ENCODE data around the gene RHAG.
"Not testable (repeated sequence)": the region's sequence is repeated elsewhere in the genome, so short reads cannot be mapped to it uniquely, and the experiment has no call there.

Gene RHAG

DNA sequence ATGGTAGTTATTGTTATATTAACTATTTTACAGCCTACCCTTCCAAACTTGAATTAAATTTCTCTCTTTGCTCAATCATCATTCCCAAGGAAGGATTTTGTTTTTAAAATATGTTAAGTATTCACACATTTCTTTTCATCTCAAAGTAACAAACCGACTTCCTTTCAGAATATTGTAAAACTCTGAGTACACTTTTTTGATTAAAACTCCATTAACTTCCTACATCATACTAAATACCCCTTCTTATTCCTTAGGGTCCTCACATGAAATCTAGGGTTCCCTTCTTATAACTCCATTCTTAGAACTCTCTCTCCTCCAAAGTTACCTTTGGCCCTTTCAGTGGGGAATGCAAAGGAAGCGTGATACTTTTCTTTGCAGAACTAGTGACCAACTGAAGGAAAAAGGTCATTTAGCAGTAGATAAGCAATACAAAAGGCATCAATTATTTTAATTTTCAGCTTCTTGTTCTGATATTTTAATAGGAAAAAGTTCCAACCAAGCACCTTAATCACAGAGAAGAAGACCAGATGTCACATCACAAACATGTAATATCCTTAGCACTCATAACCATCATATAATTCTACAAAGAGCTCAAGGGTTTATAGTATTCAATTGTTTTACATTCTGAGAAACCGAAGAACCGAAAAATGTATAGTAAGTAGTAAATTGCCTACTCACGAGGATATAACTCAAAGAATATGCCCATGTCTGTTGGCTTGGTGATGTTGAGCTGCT, 494 bp downstream of the RHAG start:
- Histone ChIP-seq H3K36me3 (ENCODE audit: control insufficient read depth, insufficient read depth, low read length) (no peaks in the 10 kb centered on the region), H3K27ac (ENCODE audit: low read depth, low read length) (no peak overlapping the region), H3K9me3 (ENCODE audit: control insufficient read depth, insufficient read depth, low read depth, low read length) (no peaks in the 10 kb centered on the region), H3K4me1 (ENCODE audit: control insufficient read depth, insufficient read depth, low read length) (no peaks in the 10 kb centered on the region), H3K4me3 (ENCODE audit: low read depth, low read length) (no peak overlapping the region; the same call in 1 of the 2 replicates), H3K9ac (ENCODE audit: low read length) (no peak overlapping the region), H3K27me3 (ENCODE audit: control insufficient read depth, insufficient read depth, low read length) (no peaks in the 10 kb centered on the region)

DNA sequence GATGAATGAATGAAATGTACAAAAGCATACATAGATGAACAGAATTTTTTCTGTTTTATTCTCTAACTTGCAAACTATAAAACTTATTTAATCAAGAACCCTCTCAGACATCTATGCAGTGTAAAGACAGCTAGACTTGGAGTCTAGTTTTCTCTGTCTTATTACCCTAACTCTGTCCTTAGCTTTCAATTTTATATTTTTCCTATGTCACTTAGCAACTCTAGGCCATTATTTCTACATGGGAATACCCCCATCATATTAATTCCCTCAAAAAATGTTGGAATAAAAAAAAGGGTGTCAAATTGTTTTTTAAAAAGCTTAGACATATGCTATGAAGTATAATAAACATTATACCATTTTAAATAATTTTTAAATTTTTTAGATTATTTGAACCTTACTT, 1.2 kb downstream of the RHAG start:
- Histone ChIP-seq H3K27me3 (ENCODE audit: control insufficient read depth, insufficient read depth, low read length) (no peaks in the 10 kb centered on the region), H3K4me1 (ENCODE audit: control insufficient read depth, insufficient read depth, low read length) (no peaks in the 10 kb centered on the region), H3K9me3 (ENCODE audit: control insufficient read depth, insufficient read depth, low read depth, low read length) (no peaks in the 10 kb centered on the region), H3K27ac (ENCODE audit: low read depth, low read length) (no peak overlapping the region), H3K36me3 (ENCODE audit: control insufficient read depth, insufficient read depth, low read length) (no peaks in the 10 kb centered on the region), H3K9ac (ENCODE audit: low read length) (no peak overlapping the region), H3K4me3 (ENCODE audit: low read depth, low read length) (no peak overlapping the region)

DNA sequence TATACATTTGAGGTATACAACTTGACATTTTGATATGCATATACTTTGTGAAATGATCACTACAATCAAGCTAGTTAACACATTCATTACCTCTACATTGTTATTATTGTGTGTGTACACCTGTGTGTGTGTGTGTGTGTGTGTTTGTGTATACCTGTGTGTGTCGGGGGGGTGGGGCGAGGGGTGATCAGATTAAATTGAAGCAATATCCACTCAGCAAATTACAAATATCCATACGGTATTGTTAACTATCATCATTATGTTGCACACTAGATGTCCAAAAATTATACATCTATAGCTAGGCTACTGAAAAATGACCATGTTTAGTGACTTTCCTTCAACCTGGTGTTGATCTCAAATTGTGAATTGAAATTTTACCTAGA, 1.8 kb downstream of the RHAG start:
- H3K9me3 ChIP-seq (ENCODE audit: control insufficient read depth, insufficient read depth, low read depth, low read length) = no peaks in the 10 kb centered on the region
- H3K27me3 ChIP-seq (ENCODE audit: control insufficient read depth, insufficient read depth, low read length) = no peaks in the 10 kb centered on the region
- H3K4me3 ChIP-seq (ENCODE audit: low read depth, low read length) = no peak overlapping the region
- H3K27ac ChIP-seq (ENCODE audit: low read depth, low read length) = no peak overlapping the region
- no peaks in the 10 kb centered on the region for H3K36me3 ChIP-seq (ENCODE audit: control insufficient read depth, insufficient read depth, low read length)
- no peak overlapping the region for H3K9ac ChIP-seq (ENCODE audit: low read length)
- no peaks in the 10 kb centered on the region for H3K4me1 ChIP-seq (ENCODE audit: control insufficient read depth, insufficient read depth, low read length)

DNA sequence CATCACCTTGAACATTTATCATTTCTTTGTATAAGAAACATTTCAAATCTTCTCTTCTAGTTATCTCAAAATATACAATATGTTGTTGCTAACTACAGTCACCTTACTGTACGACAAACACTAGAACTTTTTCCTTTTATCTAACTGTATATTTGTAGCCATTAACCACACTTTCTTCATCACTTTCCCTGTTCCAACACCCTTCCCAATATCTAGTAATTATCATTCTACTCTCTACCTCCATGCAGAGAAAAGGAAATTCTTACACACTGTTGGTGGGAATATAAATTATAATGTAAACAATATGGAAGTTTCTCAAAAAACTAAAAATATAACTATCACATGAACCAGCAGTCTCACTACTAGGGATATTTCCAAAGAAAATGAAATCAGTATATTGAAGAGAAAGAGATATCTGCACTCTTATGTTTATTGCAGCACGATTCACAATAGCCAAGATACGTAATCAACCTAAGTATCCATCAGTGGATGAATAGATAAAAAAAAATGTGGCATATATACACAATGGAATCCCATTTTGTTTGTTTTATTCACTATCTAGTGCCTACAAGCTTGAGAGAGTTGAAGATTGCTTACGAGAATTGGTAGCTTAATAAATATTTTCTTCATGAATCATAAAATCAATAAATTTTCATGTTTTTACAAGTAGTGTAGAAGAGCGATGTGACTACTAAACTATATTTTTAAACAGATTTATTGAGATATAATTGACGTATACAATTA, 2.4 kb downstream of the RHAG start:
- Histone ChIP-seq H3K27ac (ENCODE audit: low read depth, low read length) (no peak overlapping the region), H3K36me3 (ENCODE audit: control insufficient read depth, insufficient read depth, low read length) (no peaks in the 10 kb centered on the region), H3K4me3 (ENCODE audit: low read depth, low read length) (no peak overlapping the region), H3K9ac (ENCODE audit: low read length) (no peak overlapping the region), H3K4me1 (ENCODE audit: control insufficient read depth, insufficient read depth, low read length) (no peaks in the 10 kb centered on the region), H3K9me3 (ENCODE audit: control insufficient read depth, insufficient read depth, low read depth, low read length) (no peaks in the 10 kb centered on the region), H3K27me3 (ENCODE audit: control insufficient read depth, insufficient read depth, low read length) (no peaks in the 10 kb centered on the region)

DNA sequence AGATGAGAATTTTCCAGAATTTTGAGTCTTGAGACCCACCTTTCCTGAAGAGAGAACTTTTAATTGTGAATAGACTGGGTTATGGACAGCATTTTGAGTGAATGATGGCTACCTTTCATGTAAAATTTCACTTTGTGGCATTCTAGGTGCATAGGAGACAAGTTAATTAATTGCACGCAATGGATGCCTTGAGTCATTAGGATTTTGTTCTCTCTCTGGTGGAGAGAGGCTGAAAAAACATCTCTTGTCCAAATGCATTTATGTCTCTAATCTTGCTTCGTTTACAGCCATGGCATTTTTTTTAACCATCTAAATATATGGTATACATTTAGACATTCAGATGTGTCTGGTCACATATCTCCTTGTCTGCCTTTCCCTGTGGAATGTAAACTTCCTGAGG, 3.1 kb downstream of the RHAG start:
- no peaks in the 10 kb centered on the region for H3K36me3 ChIP-seq (ENCODE audit: control insufficient read depth, insufficient read depth, low read length)
- no peaks in the 10 kb centered on the region for H3K4me1 ChIP-seq (ENCODE audit: control insufficient read depth, insufficient read depth, low read length)
- no peak overlapping the region for H3K9ac ChIP-seq (ENCODE audit: low read length)
- no peak overlapping the region for H3K4me3 ChIP-seq (ENCODE audit: low read depth, low read length)
- H3K9me3 ChIP-seq (ENCODE audit: control insufficient read depth, insufficient read depth, low read depth, low read length) = no peaks in the 10 kb centered on the region
- H3K27me3 ChIP-seq (ENCODE audit: control insufficient read depth, insufficient read depth, low read length) = no peaks in the 10 kb centered on the region
- H3K27ac ChIP-seq (ENCODE audit: low read depth, low read length) = no peak overlapping the region

DNA sequence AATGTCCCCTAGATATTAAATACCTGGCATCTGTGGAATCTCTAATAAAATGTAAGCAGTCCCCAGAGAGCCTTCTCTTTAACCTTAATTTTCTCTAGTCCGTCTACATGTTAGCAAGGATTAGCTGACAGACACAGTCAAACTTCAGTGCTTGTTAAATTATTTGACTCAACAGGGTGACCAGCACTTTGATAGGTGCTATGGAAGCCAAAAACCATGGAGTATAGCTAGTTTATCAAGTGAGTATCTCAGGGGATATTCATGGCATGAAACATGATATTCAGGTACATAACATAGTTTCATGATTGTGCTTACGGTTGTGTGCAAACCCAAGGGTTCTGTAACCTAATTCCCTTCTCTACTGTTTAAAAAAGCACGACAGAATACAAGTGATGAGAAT, 3.9 kb downstream of the RHAG start:
- Histone ChIP-seq H3K36me3 (ENCODE audit: control insufficient read depth, insufficient read depth, low read length) (no peaks in the 10 kb centered on the region), H3K4me1 (ENCODE audit: control insufficient read depth, insufficient read depth, low read length) (no peaks in the 10 kb centered on the region), H3K27ac (ENCODE audit: low read depth, low read length) (no peak overlapping the region), H3K9ac (ENCODE audit: low read length) (no peak overlapping the region), H3K4me3 (ENCODE audit: low read depth, low read length) (no peak overlapping the region), H3K9me3 (ENCODE audit: control insufficient read depth, insufficient read depth, low read depth, low read length) (no peaks in the 10 kb centered on the region), H3K27me3 (ENCODE audit: control insufficient read depth, insufficient read depth, low read length) (no peaks in the 10 kb centered on the region)

DNA sequence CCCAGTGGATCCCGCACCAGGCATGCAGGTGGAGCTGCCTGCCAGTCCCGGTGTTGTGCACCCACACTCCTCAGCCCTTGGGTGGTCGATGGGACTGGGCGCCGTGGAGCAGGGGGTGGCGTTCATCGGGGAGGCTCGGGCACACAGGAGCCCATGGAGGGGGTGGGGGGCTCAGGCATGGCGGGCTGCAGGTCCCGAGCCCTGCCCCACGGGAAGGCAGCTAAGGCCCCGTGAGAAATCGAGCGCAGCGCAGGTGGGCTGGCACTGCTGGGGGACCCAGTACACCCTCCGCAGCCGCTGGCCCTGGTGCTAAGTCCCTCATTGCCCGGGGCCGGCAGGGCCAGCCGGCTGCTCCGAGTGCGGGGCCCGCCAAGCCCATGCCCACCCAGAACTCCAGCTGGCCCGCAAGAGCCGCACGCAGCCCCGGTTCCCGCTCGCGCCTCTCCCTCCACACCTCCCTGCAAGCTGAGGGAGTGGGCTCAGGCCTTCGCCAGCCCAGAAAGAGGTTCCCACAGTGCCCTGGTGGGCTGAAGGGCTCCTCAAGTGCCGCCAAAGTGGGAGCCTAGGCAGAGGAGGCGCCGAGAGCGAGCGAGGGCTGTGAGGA, 7.1 kb downstream of the RHAG start:
- not testable (repeated sequence) for H3K4me1 ChIP-seq (ENCODE audit: control insufficient read depth, insufficient read depth, low read length); H3K4me3 ChIP-seq (ENCODE audit: low read depth, low read length); H3K36me3 ChIP-seq (ENCODE audit: control insufficient read depth, insufficient read depth, low read length); H3K27ac ChIP-seq (ENCODE audit: low read depth, low read length); H3K27me3 ChIP-seq (ENCODE audit: control insufficient read depth, insufficient read depth, low read length); H3K9ac ChIP-seq (ENCODE audit: low read length)
- H3K9me3 ChIP-seq (ENCODE audit: control insufficient read depth, insufficient read depth, low read depth, low read length) = peaks cover 13% of the 10 kb centered on the region; the same call in 1 of the 2 replicates

DNA sequence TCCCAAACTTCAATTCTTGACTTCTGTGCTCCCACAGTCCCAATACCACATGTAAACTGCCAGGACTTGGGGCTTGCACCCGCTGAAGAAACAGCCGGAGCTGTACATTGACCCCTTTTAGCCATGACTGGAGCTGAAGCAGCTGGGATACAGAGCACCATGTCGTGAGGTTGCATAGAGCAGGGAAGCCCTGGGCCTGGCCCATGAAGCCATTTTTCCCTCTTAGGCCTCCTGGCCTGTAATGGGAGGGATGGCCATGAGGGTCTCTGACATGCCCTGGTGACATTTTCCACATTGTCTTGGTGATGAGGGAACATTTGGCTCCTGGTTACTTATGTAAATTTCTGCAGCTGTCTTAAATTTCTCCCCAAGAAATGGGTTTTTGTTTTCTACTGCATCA, 9.8 kb downstream of the RHAG start:
- Histone ChIP-seq H3K9ac (ENCODE audit: low read length) (no peak overlapping the region), H3K4me1 (ENCODE audit: control insufficient read depth, insufficient read depth, low read length) (no peaks in the 10 kb centered on the region), H3K27ac (ENCODE audit: low read depth, low read length) (no peak overlapping the region), H3K4me3 (ENCODE audit: low read depth, low read length) (no peak overlapping the region), H3K36me3 (ENCODE audit: control insufficient read depth, insufficient read depth, low read length) (no peaks in the 10 kb centered on the region), H3K9me3 (ENCODE audit: control insufficient read depth, insufficient read depth, low read depth, low read length) (peaks cover 13% of the 10 kb centered on the region; the same call in 1 of the 2 replicates), H3K27me3 (ENCODE audit: control insufficient read depth, insufficient read depth, low read length) (no peaks in the 10 kb centered on the region)

DNA sequence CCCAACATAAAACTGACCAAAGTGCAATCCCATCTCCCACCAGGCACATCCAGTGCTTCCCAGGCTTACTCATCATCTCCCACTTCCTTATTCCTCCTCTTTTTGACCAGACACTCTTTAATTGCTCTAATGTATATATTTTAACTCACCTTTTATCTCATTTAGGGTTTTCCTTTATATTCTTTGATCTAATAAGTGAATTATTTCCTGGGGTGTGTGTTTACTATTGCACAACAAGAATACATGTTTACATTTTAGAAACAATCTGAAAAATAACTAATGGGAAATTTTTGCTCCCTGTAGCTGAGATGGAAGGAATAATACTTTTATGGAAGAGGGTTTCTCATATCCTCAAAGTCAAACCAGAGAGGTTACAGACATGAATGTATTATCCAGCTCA, 18.4 kb downstream of the RHAG start:
- H3K4me3 ChIP-seq (ENCODE audit: low read depth, low read length) = no peak overlapping the region
- no peaks in the 10 kb centered on the region for H3K4me1 ChIP-seq (ENCODE audit: control insufficient read depth, insufficient read depth, low read length)
- H3K36me3 ChIP-seq (ENCODE audit: control insufficient read depth, insufficient read depth, low read length) = no peaks in the 10 kb centered on the region
- H3K9me3 ChIP-seq (ENCODE audit: control insufficient read depth, insufficient read depth, low read depth, low read length) = no peaks in the 10 kb centered on the region
- H3K9ac ChIP-seq (ENCODE audit: low read length) = no peak overlapping the region
- H3K27me3 ChIP-seq (ENCODE audit: control insufficient read depth, insufficient read depth, low read length) = no peaks in the 10 kb centered on the region
- no peak overlapping the region for H3K27ac ChIP-seq (ENCODE audit: low read depth, low read length)

DNA sequence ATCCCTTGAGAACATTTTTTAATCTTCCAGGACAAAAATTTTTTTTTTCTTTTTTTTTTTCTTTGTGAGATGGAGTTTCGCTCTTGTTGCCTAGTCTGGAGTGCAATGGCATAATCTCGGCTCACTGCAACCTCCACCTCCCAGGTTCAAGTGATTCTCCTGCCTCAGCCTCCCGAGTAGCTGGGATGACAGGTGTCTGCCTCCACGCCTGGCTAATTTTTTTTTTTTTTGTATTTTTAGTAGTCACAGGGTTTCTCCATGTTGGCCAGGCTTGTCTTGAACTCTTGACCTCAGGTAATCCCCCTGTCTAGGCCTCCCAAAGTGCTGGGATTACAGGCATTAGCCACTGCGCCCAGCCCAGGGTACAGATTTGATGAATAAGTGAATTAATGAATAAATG, 22.5 kb downstream of the RHAG start:
- not testable (repeated sequence) for H3K27me3 ChIP-seq (ENCODE audit: control insufficient read depth, insufficient read depth, low read length); H3K27ac ChIP-seq (ENCODE audit: low read depth, low read length); H3K9ac ChIP-seq (ENCODE audit: low read length); H3K36me3 ChIP-seq (ENCODE audit: control insufficient read depth, insufficient read depth, low read length); H3K4me3 ChIP-seq (ENCODE audit: low read depth, low read length); H3K9me3 ChIP-seq (ENCODE audit: control insufficient read depth, insufficient read depth, low read depth, low read length); H3K4me1 ChIP-seq (ENCODE audit: control insufficient read depth, insufficient read depth, low read length)

DNA sequence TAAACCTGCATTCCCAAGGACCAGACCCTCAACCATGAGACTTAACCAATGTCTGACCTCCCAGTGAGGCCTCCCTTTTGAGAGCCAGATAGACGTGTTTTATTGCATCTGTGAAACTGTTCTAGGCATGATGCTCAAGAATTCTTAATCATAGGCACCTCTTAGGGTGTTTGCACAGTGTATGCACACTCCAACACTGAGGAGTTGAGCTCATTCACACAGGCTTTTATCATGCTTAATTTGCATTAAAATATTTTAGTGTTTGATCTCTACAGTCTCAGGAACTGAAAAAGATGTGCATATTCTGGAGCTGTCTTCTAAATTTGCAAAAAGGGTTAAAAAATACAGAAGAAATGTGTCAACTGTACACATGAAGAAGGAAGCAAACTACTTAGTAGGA, 27.4 kb downstream of the RHAG start:
- H3K27me3 ChIP-seq (ENCODE audit: control insufficient read depth, insufficient read depth, low read length) = no peaks in the 10 kb centered on the region
- H3K4me1 ChIP-seq (ENCODE audit: control insufficient read depth, insufficient read depth, low read length) = peaks cover 4% of the 10 kb centered on the region; the same call in 1 of the 2 replicates
- H3K36me3 ChIP-seq (ENCODE audit: control insufficient read depth, insufficient read depth, low read length) = no peaks in the 10 kb centered on the region
- H3K27ac ChIP-seq (ENCODE audit: low read depth, low read length) = no peak overlapping the region
- no peak overlapping the region for H3K9ac ChIP-seq (ENCODE audit: low read length)
- H3K4me3 ChIP-seq (ENCODE audit: low read depth, low read length) = no peak overlapping the region
- H3K9me3 ChIP-seq (ENCODE audit: control insufficient read depth, insufficient read depth, low read depth, low read length) = no peaks in the 10 kb centered on the region
